ENCODE results near the gene GAD1. TPM values are rescaled to one million over a fixed set of nuclear protein-coding genes. Genes with fewer than 3 reads are reported as not detected.
A peak's percentile ranks its signal among the peaks of the same experiment; 100 is the strongest.

The GAD1 gene
- total RNA-seq, 2 donors from 2014 or later: 0.73 to 7.1 TPM

DNA sequence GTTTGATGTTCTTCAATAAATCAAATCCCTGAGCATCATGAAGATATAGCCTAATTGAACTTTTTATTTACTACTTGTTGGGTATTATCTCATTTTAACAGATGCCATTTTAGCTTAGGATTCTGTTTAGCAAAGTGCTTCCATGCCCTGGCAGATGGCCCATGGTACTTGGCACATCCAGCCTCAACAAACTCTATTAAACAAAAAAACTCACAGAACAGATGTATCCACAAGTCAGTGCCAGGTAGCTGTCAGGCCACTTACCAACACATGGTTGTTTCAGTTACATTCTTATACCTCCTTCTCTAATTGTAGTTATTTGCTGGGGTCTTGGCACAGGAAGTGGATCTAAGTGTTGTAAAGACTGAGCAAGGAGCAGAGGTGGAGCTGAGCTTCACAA lies 29.6 kb downstream of the GAD1 start:
- Mint-ChIP-seq H3K9me3 (no peaks in the 10 kb centered on the region), H3K36me3 (ENCODE audit: low read depth) (no peaks in the 10 kb centered on the region), H3K27ac (no peak overlapping the region), H3K27me3 (peaks cover 3% of the 10 kb centered on the region), H3K4me3 (no peak overlapping the region), H3K4me1 (peaks cover 10% of the 10 kb centered on the region)
- ATAC-seq (replicated peaks): no peak

DNA sequence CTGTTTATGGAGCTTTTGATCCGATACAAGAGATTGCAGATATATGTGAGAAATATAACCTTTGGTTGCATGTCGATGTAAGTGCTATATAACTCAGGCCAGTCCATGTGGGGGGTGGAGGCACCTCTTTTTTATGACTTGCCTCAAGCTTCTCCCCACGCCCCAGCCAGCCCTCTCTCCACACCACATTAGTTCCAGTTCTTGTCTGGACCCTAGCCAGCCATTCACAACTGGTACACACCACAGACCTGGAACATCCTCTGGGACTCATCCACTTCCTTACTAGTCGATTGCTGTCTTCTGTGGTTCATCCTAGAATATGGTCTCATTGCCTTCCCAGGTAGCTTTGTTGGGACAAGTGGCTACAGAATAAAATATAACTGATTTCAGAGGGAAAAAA lies 31.0 kb downstream of the GAD1 start:
- H3K4me3 Mint-ChIP-seq: no peak overlapping the region
- no peaks in the 10 kb centered on the region for H3K9me3 Mint-ChIP-seq
- H3K27ac Mint-ChIP-seq: no peak overlapping the region
- no peak for ATAC-seq (replicated peaks)
- H3K27me3 Mint-ChIP-seq: peaks cover 3% of the 10 kb centered on the region
- no peaks in the 10 kb centered on the region for H3K36me3 Mint-ChIP-seq (ENCODE audit: low read depth)
- H3K4me1 Mint-ChIP-seq: peaks cover 10% of the 10 kb centered on the region

DNA sequence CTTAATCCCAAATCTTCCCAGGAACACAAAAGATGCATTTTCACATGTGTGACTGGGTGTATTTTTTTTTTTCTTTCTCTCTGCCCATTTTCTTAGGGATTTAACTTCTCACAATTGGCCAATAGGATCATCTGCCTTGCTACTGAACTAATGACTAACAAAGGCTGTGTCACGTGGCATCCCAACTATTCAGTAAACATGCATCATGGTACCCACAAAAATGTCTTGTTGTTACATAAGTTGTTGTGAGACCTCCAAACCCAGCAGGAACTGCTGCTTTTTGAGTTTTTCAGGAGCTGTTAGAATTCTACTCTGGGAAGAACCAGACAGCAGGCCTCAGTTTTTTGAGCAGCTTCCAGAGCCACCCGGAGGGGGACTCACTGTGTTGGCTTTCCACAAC lies 31.9 kb downstream of the GAD1 start:
- peaks cover 5% of the 10 kb centered on the region for H3K4me1 Mint-ChIP-seq
- H3K4me3 Mint-ChIP-seq: no peak overlapping the region
- H3K36me3 Mint-ChIP-seq (ENCODE audit: low read depth): no peaks in the 10 kb centered on the region
- H3K27ac Mint-ChIP-seq: no peak overlapping the region
- peaks cover 3% of the 10 kb centered on the region for H3K27me3 Mint-ChIP-seq
- no peaks in the 10 kb centered on the region for H3K9me3 Mint-ChIP-seq
- no peak for ATAC-seq (replicated peaks)

DNA sequence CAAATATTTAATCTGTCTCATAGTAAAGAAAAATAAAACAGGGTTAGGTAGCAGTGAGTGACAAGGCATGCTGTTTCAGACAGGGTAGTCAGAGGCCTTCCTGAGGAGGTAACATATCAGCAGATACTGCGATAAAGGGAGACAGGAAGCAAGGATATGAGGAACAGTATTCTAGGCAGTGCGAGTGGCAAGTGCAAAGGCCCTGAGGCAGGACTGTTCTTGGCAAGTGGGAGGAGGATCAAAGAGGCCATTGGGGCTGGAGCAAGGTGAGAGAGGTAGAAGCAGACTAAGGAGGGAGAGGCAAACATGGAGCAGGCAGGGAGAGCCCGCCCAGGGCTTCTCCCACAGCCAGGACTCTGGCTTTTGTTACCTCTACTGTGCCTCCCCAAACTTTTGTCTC lies 33.6 kb downstream of the GAD1 start:
- Mint-ChIP-seq H3K36me3 (ENCODE audit: low read depth) (no peaks in the 10 kb centered on the region), H3K9me3 (no peaks in the 10 kb centered on the region), H3K4me3 (no peak overlapping the region), H3K27me3 (peaks cover 3% of the 10 kb centered on the region), H3K27ac (no peak overlapping the region), H3K4me1 (no peaks in the 10 kb centered on the region)
- no peak for ATAC-seq (replicated peaks)

DNA sequence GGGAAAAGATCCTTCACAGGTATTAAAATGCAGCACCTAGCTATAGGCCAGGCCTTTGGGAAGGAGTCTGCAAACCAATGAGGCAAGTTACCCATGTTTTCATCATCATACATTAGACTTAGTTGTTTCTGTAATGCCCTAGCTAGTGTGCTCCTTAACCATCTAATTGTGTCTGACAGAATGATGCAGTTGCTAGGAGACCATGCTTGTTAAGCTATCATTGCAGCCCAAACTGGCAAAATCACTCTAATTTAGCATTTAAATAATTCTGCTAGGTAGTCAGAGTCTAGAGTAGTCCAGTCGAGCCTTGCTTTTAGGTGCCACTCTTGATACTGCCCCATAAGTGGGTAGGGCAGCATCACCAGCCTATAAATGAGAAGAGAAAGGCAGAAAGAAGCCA lies 34.9 kb downstream of the GAD1 start:
- Mint-ChIP-seq H3K9me3 (no peaks in the 10 kb centered on the region), H3K36me3 (ENCODE audit: low read depth) (no peaks in the 10 kb centered on the region), H3K4me3 (no peak overlapping the region), H3K27me3 (no peaks in the 10 kb centered on the region), H3K4me1 (no peaks in the 10 kb centered on the region), H3K27ac (no peak overlapping the region)
- ATAC-seq (replicated peaks): no peak

DNA sequence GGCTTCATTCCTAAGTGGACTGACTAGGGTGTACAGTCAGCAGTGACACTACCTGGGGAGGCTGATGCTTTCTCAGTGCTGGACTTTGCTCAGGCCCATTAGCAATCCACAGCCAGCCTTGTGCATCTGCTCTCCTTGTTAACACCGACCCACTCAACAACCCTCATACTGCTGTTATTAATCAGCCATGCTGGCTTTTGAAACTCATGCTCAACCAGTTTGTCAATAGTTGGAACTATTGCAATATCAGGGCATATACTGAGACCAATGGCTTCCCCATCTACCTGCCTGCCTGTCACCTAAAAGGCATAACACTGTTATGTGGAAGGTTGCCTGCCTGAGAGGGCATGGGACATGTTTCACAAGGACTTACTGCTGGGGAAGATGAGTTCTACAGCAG lies 39.4 kb downstream of the GAD1 start:
- H3K4me3 Mint-ChIP-seq: no peak overlapping the region
- no peak for ATAC-seq (replicated peaks)
- no peaks in the 10 kb centered on the region for H3K36me3 Mint-ChIP-seq (ENCODE audit: low read depth)
- H3K9me3 Mint-ChIP-seq: peaks cover 3% of the 10 kb centered on the region
- no peak overlapping the region for H3K27ac Mint-ChIP-seq
- no peaks in the 10 kb centered on the region for H3K27me3 Mint-ChIP-seq
- H3K4me1 Mint-ChIP-seq: no peaks in the 10 kb centered on the region

DNA sequence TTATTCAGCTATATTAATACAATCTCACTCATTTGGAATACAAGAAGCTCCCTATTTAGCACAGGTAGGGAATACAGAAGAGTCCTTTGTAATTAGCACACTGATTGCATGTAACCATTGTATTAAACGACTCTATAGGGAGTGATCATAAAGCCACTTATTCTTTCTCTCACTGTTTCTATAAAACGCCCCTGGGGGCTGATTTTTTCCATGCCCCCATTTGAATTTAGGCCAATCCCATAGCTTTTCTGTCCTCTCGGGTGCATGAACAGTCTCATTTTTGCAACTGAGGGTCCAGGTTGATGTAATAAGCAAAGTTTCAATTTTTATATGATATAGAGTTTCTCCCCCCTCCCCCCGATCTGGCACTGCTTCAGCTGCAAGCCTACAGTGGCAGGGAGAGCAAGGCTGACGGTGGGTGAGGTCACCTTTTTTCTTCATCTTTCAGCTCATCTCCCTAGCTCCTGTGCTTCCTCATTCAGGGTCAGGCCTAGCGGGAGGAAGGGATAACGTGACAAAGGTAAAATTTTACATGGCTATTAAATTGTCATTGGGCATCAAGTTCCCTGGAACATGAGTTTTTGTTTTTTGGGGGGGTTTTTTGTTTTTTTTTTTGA lies 45.7 kb downstream of the GAD1 start:
- ATAC-seq (replicated peaks): no peak
- Mint-ChIP-seq H3K4me3 (no peak overlapping the region), H3K4me1 (no peaks in the 10 kb centered on the region), H3K27ac (no peak overlapping the region), H3K36me3 (ENCODE audit: low read depth) (no peaks in the 10 kb centered on the region), H3K27me3 (peaks cover 3% of the 10 kb centered on the region), H3K9me3 (no peaks in the 10 kb centered on the region)

DNA sequence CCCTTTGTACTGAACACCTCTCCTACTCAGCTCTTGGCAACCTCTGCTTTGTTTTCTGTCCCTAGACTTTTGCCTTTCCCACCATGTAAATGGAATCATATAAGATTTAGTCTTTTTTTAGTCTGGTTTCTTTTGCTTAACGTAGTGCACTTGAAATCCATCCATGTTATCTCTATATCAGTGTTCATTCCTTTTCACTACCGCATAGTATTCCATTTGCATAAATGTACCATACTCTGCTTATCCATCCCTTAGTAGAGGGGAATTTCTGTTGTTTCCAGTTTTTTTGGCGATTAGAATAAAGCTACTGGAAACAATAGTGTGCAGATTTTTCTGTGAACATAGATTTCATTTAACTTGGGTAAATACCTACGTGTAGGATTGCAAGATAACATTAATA lies 46.4 kb downstream of the GAD1 start:
- Mint-ChIP-seq H3K4me3 (no peak overlapping the region), H3K4me1 (no peaks in the 10 kb centered on the region), H3K9me3 (no peaks in the 10 kb centered on the region), H3K27me3 (peaks cover 3% of the 10 kb centered on the region), H3K27ac (no peak overlapping the region), H3K36me3 (ENCODE audit: low read depth) (no peaks in the 10 kb centered on the region)
- no peak for ATAC-seq (replicated peaks)

DNA sequence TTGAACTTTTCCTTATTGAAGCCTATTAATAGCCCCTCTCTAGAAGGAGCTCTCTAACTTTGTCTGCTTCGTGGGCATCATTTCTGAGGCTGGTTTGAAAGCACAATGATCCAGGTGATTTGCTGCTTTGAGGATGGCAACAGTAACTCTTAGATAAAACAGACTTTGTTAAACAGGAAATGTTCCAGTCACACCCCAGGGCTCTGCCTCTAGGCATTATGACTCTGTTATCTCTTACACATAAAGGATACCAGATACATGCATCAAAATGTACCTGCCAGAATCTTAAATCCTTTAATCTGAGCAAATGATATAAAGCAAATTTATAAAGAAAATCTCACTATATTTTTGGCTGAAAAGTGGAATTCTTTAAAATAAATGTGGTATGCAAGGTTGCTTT lies 52.3 kb downstream of the GAD1 start:
- ATAC-seq (replicated peaks): no peak
- no peaks in the 10 kb centered on the region for H3K9me3 Mint-ChIP-seq
- H3K36me3 Mint-ChIP-seq (ENCODE audit: low read depth): no peaks in the 10 kb centered on the region
- no peak overlapping the region for H3K4me3 Mint-ChIP-seq
- peaks cover 10% of the 10 kb centered on the region for H3K4me1 Mint-ChIP-seq
- no peak overlapping the region for H3K27ac Mint-ChIP-seq
- peaks cover 15% of the 10 kb centered on the region for H3K27me3 Mint-ChIP-seq

DNA sequence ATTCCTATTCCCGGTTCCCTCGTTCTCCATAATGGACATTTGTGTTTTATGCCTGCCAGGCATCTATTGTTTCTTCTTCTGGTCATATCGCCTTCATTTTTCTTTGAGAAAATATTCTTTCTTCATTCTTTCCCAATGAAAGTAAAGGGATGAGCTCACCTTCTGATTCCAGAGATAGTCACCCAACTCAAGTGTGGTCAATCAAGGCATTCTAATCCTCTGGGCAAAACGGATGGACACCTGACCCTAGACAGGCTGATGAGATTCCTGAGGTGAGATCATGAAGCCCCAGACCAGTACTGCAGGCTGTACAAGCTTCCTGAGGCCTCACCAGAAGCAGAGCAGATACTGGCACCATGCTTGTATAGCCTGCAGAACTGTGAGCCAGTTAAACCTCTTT lies 52.8 kb downstream of the GAD1 start:
- ATAC-seq (replicated peaks): no peak
- H3K27me3 Mint-ChIP-seq: peaks cover 15% of the 10 kb centered on the region
- no peaks in the 10 kb centered on the region for H3K9me3 Mint-ChIP-seq
- no peak overlapping the region for H3K27ac Mint-ChIP-seq
- H3K4me1 Mint-ChIP-seq: peaks cover 10% of the 10 kb centered on the region
- H3K36me3 Mint-ChIP-seq (ENCODE audit: low read depth): no peaks in the 10 kb centered on the region
- no peak overlapping the region for H3K4me3 Mint-ChIP-seq

DNA sequence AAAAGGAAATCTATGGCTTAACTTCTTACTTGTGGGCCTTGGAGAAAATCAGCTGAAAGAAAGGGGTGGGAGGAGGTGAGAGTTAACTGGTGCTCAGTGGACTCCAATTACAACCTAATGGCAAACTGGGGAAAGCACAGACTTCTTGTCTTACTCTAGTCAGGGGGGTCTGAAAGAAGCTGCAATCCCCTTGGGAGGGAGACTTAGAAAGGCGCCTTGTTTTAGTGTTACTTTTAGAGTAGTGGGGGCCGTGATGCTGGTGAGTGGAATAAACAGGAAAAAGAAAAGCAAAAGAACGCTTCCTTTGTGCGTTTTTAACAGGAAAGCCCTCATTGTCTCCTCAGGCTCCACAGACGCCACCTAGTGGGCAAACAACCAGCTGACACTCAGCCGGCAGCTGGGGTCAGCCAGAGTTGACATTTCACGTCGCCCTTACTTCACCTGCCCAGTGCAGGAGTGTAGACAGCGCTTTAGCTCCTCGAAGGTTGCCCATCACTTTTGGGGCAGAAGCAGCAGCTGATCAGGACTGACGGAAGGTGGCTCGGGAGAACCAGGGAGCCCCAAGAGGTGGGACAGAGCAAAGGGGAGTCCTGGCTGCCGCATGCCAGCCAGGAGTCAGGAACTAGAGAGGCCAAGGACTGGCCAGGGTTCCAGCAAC lies 56.5 kb downstream of the GAD1 start:
- peak; percentile 94 for ATAC-seq (replicated peaks)
- Mint-ChIP-seq H3K27ac (peak overlapping the region; percentile 35), H3K36me3 (ENCODE audit: low read depth) (no peaks in the 10 kb centered on the region), H3K4me3 (peak overlapping the region; percentile 69), H3K9me3 (no peaks in the 10 kb centered on the region), H3K27me3 (peaks cover 15% of the 10 kb centered on the region), H3K4me1 (peaks cover 12% of the 10 kb centered on the region)

DNA sequence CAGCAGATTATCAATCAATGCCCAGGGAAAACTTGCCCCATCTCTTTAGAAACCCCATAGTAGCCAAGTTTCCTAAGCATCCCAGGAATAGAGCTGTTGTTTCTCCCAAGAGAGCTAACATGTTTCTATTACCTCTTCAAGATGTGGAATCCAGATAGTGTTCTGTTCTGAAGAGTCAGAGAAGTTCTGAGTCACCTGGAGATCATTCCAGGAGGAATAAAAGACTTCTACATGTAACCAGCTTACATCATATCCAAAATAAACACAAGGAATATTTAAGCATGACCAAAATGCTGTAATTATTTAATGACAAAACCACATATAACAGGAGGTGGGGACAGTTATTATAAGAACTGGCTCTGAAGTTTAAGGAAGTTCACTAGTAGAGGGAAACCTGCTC lies 61.4 kb downstream of the GAD1 start:
- peak overlapping the region; percentile 44 for H3K4me3 Mint-ChIP-seq
- H3K27me3 Mint-ChIP-seq: peaks cover 5% of the 10 kb centered on the region
- H3K9me3 Mint-ChIP-seq: no peaks in the 10 kb centered on the region
- no peak for ATAC-seq (replicated peaks)
- H3K27ac Mint-ChIP-seq: peak overlapping the region; percentile 46
- peaks cover 12% of the 10 kb centered on the region for H3K4me1 Mint-ChIP-seq
- H3K36me3 Mint-ChIP-seq (ENCODE audit: low read depth): no peaks in the 10 kb centered on the region

DNA sequence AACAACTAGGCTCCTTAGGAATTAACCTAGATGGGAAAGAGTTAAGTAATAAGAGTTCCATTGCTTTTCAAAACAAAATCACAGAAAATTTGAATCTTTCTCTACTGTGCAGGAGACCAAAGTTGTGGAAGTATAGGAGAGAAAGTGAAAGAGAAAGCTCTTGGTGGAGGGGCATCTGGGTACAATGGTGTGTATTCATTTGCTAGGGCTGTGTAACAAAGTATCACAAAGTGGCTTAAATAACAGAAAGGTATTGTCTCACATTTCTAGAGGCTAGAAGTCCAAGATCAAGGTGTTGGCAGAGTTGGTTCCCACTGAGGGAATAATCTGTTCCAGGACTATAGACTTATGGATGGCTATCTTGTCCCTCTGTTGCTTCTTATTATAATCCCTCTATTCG lies 61.8 kb downstream of the GAD1 start:
- Mint-ChIP-seq H3K36me3 (ENCODE audit: low read depth) (no peaks in the 10 kb centered on the region), H3K4me3 (peak overlapping the region; percentile 44), H3K27me3 (peaks cover 7% of the 10 kb centered on the region), H3K9me3 (no peaks in the 10 kb centered on the region), H3K27ac (peak overlapping the region; percentile 46), H3K4me1 (peaks cover 8% of the 10 kb centered on the region)
- ATAC-seq (replicated peaks): peak; percentile 35

DNA sequence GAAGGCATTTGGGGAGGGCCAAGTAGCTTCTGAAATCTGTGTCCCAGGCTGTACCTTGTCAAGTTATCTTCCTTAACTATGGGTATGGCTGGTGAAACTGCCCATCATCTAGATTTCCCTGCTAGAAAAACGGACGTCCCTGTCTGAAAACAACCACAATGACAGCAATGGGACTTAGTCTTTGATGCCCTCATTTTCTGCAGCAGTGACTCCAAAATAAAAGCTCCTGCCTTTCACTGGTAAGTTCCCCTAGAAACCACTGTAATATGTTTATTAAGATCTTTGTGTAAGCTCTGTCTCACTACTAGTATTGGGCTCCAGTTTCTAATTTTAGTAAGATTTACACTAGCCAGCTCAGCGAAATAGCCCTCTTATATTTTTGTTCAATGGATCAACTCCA lies 65.2 kb downstream of the GAD1 start:
- Mint-ChIP-seq H3K27me3 (peaks cover 25% of the 10 kb centered on the region), H3K4me1 (peaks cover 7% of the 10 kb centered on the region), H3K9me3 (no peaks in the 10 kb centered on the region), H3K27ac (no peak overlapping the region), H3K36me3 (ENCODE audit: low read depth) (no peaks in the 10 kb centered on the region), H3K4me3 (no peak overlapping the region)
- ATAC-seq (replicated peaks): no peak

DNA sequence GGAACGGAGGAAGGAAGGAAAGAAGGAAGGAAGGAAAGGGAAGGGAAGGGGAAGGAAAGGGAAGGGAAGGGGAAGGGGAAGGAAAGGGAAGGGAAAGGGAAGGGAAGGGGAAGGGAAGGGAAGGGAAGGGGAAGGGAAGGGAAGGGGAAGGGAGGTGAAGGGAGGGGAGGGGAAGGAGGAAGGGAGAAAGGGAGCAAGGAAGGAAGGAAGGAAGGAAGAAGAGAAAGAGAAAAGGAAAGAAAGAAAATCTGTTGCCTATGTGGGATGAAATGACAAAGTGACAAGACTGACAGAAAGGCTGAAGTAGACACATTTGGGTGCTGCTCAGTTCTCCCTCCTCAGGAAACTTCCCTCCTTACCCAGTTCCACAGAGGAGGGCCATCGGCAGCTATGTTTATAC lies 66.1 kb downstream of the GAD1 start:
- no peak overlapping the region for H3K27ac Mint-ChIP-seq
- no peak overlapping the region for H3K4me3 Mint-ChIP-seq
- peaks cover 25% of the 10 kb centered on the region for H3K27me3 Mint-ChIP-seq
- H3K4me1 Mint-ChIP-seq: peaks cover 7% of the 10 kb centered on the region
- no peaks in the 10 kb centered on the region for H3K36me3 Mint-ChIP-seq (ENCODE audit: low read depth)
- no peaks in the 10 kb centered on the region for H3K9me3 Mint-ChIP-seq
- ATAC-seq (replicated peaks): no peak
